Measurements from ENCODE around the gene CHORDC1. TPM values are rescaled to one million over a fixed set of nuclear protein-coding genes. Genes with fewer than 3 reads are reported as not detected.
"Not testable (repeated sequence)": the region's sequence is repeated elsewhere in the genome, so short reads cannot be mapped to it uniquely, and the experiment has no call there.

Gene CHORDC1
- polyA plus RNA-seq, 1 donor (not counting 4 experiments of a cell fraction or from before 2014, with no cell fraction given) = 50.7 TPM

- H3K36me3 ChIP-seq (ENCODE audit: control insufficient read depth in 2 of 2, extremely low read depth in 1 of 2, insufficient read depth in 2 of 2, low read length in 2 of 2) = no peaks in the 10 kb centered on the region
- no peak for DNase-seq (ENCODE audit: low read depth, low spot score)
- H3K4me3 ChIP-seq (ENCODE audit: control insufficient read depth in 2 of 3, extremely low read depth in 1 of 3, insufficient read depth in 2 of 3, low read depth in 1 of 3, low read length in 3 of 3) = no peak overlapping the region
- H3K9me3 ChIP-seq (ENCODE audit: control insufficient read depth, low read depth, low read length) = no peaks in the 10 kb centered on the region
- no peak overlapping the region for H3K9ac ChIP-seq (ENCODE audit: control insufficient read depth, extremely low read depth, insufficient read depth, low read length)
- H2AFZ ChIP-seq (ENCODE audit: control insufficient read depth, low read length) = no peak overlapping the region
- H3K27me3 ChIP-seq (ENCODE audit: control insufficient read depth, extremely low read depth, insufficient read depth, low read length) = no peaks in the 10 kb centered on the region
- no peaks in the 10 kb centered on the region for H4K20me1 ChIP-seq (ENCODE audit: control insufficient read depth, extremely low read depth, insufficient read depth, low read length)
- TF ChIP-seq CTCF (optimal IDR thresholded peaks at IDR 0.05 in 1 of 3, IDR thresholded peaks at IDR 0.05 in 1 of 3, conservative IDR thresholded peaks at IDR 0.05 in 1 of 3; ENCODE audit: extremely low read depth in 1 of 3, insufficient read depth in 2 of 3, low read length in 3 of 3) (no peak), EZH2 (IDR thresholded peaks at IDR 0.05; ENCODE audit: low read length) (no peak)
- no peak overlapping the region for H3K27ac ChIP-seq (ENCODE audit: control insufficient read depth, insufficient read depth, low read length)
- no peaks in the 10 kb centered on the region for H3K79me2 ChIP-seq (ENCODE audit: control insufficient read depth, insufficient read depth, low read length)
- H3K4me1 ChIP-seq (ENCODE audit: control insufficient read depth, extremely low read depth, insufficient read depth, low read length) = no peaks in the 10 kb centered on the region
- dilution Hi-C loops (cut with MboI; ENCODE audit: extremely low pct_ligation_motif_present, low sequenced_read_pairs) = no loop called here
- no peak for FAIRE-seq
- no peak overlapping the region for H3K4me2 ChIP-seq (ENCODE audit: control insufficient read depth, extremely low read depth, insufficient read depth, low read depth, low read length)
- H3K9me1 ChIP-seq (ENCODE audit: control insufficient read depth, extremely low read depth, insufficient read depth, low read length) = no peaks in the 10 kb centered on the region
These were observed 18.6 kb upstream of the CHORDC1 start for GRCh38 chr11:90241414-90241813.

- H3K9me1 ChIP-seq (ENCODE audit: control insufficient read depth, extremely low read depth, insufficient read depth, low read length); H4K20me1 ChIP-seq (ENCODE audit: control insufficient read depth, extremely low read depth, insufficient read depth, low read length); H3K27me3 ChIP-seq (ENCODE audit: control insufficient read depth, extremely low read depth, insufficient read depth, low read length); H3K79me2 ChIP-seq (ENCODE audit: control insufficient read depth, insufficient read depth, low read length); H3K4me2 ChIP-seq (ENCODE audit: control insufficient read depth, extremely low read depth, insufficient read depth, low read depth, low read length); H3K27ac ChIP-seq (ENCODE audit: control insufficient read depth, insufficient read depth, low read length); FAIRE-seq; H2AFZ ChIP-seq (ENCODE audit: control insufficient read depth, low read length); H3K4me3 ChIP-seq (ENCODE audit: control insufficient read depth in 2 of 3, extremely low read depth in 1 of 3, insufficient read depth in 2 of 3, low read depth in 1 of 3, low read length in 3 of 3); dilution Hi-C loops (cut with MboI; ENCODE audit: extremely low pct_ligation_motif_present, low sequenced_read_pairs); H3K9me3 ChIP-seq (ENCODE audit: control insufficient read depth, low read depth, low read length); H3K36me3 ChIP-seq (ENCODE audit: control insufficient read depth in 2 of 2, extremely low read depth in 1 of 2, insufficient read depth in 2 of 2, low read length in 2 of 2); H3K9ac ChIP-seq (ENCODE audit: control insufficient read depth, extremely low read depth, insufficient read depth, low read length); DNase-seq (ENCODE audit: low read depth, low spot score); H3K4me1 ChIP-seq (ENCODE audit: control insufficient read depth, extremely low read depth, insufficient read depth, low read length): not testable (repeated sequence)
These were observed 17.3 kb upstream of the CHORDC1 start for GRCh38 chr11:90239967-90240636.

GRCh38 chr11:90237004-90237403 lies 14.2 kb upstream of the CHORDC1 start:
- dilution Hi-C loops (cut with MboI; ENCODE audit: extremely low pct_ligation_motif_present, low sequenced_read_pairs) = no loop called here
- Histone ChIP-seq H3K27ac (ENCODE audit: control insufficient read depth, insufficient read depth, low read length) (no peak overlapping the region), H3K9me3 (ENCODE audit: control insufficient read depth, low read depth, low read length) (no peaks in the 10 kb centered on the region), H2AFZ (ENCODE audit: control insufficient read depth, low read length) (no peak overlapping the region), H3K4me3 (ENCODE audit: control insufficient read depth in 2 of 3, extremely low read depth in 1 of 3, insufficient read depth in 2 of 3, low read depth in 1 of 3, low read length in 3 of 3) (no peak overlapping the region), H3K36me3 (ENCODE audit: control insufficient read depth in 2 of 2, extremely low read depth in 1 of 2, insufficient read depth in 2 of 2, low read length in 2 of 2) (no peaks in the 10 kb centered on the region), H3K4me1 (ENCODE audit: control insufficient read depth, extremely low read depth, insufficient read depth, low read length) (no peaks in the 10 kb centered on the region), H3K9ac (ENCODE audit: control insufficient read depth, extremely low read depth, insufficient read depth, low read length) (no peak overlapping the region), H3K79me2 (ENCODE audit: control insufficient read depth, insufficient read depth, low read length) (no peaks in the 10 kb centered on the region), H3K27me3 (ENCODE audit: control insufficient read depth, extremely low read depth, insufficient read depth, low read length) (no peaks in the 10 kb centered on the region), H3K9me1 (ENCODE audit: control insufficient read depth, extremely low read depth, insufficient read depth, low read length) (no peaks in the 10 kb centered on the region), H4K20me1 (ENCODE audit: control insufficient read depth, extremely low read depth, insufficient read depth, low read length) (no peaks in the 10 kb centered on the region), H3K4me2 (ENCODE audit: control insufficient read depth, extremely low read depth, insufficient read depth, low read depth, low read length) (no peak overlapping the region)
- FAIRE-seq (no peak), DNase-seq (ENCODE audit: low read depth, low spot score) (no peak)
- TF ChIP-seq EZH2 (IDR thresholded peaks at IDR 0.05; ENCODE audit: low read length) (no peak), CTCF (optimal IDR thresholded peaks at IDR 0.05 in 1 of 3, IDR thresholded peaks at IDR 0.05 in 1 of 3, conservative IDR thresholded peaks at IDR 0.05 in 1 of 3; ENCODE audit: extremely low read depth in 1 of 3, insufficient read depth in 2 of 3, low read length in 3 of 3) (no peak)
